HG02763 (cell line): ENCODE data around the gene DDRGK1.
"Not testable (repeated sequence)": the region's sequence is repeated elsewhere in the genome, so short reads cannot be mapped to it uniquely, and the experiment has no call there.

ENCODE experiments used
- ATAC-seq: cut with Tn5 transposase; IDR thresholded peaks from one replicate; pipeline ENCODE4 v1.9.1; 2021; ENCODE audit warnings: mild to moderate bottlenecking, moderate library complexity; ENCODE audit not compliant: unreplicated experiment

Gene DDRGK1

DNA sequence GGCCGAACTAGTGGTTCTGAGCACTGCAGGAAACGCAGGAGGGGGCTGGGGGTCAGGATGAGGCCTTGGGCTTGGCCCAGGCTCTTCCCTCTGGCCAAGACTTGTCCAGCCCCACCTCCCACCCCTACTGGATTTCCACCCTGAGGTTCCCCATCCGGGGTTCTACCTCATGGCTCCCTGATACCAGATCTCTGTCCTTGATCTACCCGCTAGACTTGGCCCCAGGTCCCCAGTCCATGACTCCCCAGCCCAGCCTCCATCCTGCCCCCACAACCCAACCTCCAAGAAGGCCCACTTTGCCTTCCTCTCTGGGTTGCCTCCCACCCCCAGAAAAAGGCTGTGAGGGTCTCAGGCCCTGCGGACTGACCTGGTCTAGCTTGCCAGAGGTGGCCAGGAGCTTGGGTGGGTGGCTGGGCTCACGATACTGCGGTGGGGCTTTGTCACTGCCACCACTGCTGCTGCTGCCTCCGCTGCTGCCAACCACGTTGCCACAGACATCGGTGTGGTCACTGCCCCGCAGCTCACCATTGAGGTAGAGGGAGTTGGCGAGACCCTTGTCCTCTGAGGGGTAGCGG, 38.1 kb downstream of the DDRGK1 start:
- no peak for ATAC-seq

DNA sequence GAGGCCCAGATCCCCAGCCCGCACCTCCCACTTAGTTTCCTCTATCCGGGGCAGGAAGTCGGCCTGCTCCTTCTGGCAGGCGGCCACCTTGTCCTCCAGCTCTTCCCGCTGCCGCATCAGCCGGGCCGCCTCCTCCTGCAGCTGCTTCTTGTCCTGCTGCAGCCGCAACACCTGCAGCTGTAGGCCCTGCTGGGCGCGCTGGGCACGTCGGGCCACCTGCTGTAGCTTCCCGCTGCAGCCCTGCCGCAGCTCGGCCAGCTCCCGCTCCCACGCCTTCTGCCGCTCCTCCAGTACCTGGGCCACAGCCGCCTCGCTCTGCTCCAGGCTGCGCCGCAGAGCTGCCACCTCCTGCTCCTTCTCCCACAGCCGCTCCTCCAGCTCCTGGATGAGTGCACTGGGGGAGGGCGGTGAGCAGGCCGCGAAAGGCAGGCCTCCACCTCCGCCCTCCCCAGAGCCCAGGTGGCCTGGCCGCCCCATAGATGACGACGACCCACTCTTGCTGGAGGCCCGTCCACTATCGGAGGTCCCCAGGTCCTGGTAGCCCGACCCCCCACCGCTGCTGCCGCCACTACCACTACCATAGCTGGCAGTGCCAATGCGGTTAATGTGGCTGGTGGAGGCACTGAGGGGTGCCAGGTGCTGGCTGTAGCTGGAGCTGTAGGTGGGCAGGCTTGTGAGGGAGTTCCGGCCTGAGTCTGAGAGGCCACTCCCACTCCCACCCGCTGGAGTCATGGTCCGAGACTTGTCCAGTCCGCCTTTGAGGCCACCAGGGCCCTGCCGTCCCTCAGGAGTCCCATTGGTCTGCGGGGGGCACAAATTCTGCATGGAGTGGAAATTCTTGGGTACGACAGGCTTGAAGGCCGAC, 38.8 kb downstream of the DDRGK1 start:
- no peak for ATAC-seq

DNA sequence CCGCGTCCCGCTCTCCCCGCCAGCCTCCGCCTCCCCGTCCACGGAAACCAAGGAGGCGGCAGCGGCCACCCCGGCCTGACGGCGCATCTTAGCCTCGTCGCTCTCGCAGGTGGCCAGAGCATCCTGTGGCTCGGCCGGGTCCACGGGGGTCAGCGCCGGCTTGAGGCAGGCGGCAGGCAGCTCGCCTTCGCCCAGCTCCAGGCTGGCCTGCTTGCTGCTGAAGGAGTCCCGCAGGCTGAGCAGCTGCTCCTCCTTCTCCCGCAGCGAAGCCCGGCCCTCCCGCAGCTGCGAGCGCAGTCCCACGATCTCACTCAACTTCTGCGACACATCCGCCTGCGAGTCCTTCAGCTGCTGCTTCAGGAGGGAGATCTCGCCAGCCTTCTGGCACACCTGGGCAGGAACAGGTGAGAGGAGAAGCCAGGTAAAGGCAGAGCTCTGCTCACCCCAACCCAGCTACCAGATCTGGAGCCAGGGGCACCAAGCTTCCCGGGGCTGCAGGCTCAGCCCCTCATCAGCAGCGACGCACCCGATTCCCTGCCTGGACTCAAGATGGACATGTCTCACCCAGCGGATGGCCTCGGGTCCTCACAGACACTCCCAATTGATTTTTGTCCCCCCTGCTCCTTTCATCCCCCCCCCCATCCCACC, 39.6 kb downstream of the DDRGK1 start:
- ATAC-seq = no peak

DNA sequence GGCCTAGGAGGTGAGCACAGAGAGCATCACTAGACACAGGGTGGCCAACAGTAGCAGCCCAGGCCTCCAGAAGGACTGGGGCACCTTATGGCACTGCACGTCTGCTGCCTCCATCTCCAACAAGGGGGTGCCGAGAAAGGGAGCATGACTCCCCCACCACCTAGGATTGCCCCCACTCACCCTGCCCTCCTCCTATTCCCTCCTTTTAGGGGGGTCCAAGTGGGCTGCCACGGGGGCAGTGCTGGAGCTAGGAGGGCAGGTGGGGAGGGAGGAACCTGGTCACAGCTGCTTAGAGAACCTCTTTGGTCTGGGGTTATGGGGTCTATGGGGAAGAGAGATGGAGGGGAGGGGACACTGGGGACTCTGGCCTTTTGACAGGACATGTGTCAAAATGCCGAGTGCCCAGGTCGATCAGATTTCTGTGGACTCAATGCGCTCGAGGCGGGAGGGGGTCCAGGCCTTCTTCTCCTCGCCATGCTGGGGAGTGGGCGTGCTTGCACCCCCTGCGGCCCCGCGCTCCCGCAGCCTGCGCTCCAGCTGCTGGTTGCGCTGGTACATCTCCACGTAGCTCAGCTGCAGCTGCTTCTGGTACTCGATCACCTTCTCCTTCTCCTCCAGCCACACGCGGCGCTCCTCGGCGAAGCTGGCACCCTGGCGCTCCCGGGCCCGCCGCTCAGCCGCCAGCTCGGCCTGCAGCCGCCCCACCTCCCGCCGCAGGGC, 40.3 kb downstream of the DDRGK1 start:
- ATAC-seq = no peak

DNA sequence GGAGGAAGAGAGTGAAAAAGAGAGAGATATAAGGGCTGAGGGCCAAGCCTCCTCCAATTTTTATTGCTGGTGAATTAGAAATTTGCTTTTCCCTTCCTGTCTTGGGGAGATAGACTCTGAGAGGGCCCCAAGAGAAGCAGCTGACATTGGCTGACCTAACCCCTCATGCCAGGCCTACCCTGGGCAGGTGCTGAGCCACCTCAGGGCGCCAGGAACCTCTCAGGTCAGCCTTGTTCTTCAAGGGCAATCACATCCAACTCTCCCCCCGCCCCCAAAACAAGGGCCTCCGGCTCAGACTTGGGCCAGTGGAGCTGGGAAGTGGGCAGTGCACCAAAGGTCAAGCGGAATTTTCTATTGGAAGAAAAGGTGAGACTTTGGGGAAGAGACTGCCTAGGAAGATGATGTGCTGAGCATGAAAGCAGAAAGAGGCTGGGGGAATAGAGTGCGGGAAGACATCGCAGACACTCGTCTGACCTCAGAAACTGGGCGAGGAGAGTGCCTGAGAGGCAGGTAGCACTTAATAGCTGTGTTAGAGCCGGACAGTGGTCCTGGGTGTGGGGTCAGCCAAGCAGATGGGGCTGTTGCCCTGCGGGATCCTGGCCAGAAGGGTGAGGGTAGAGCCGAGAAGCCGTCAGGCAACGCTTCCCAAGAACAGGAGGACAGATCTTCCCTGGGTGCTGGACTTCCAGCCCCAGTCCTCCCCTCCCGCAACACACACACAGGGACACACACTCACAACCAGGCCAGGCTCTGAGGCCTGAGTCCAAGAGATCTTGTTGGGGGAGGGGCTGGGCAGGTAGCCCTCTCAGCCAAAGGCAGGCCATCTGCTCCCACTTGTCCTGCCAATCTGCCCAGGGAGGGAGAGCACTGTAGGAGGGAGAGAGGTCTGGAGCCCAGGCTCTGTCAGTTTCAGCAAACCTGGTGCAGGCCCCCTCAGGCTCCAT, 41.1 kb downstream of the DDRGK1 start:
- ATAC-seq = no peak

DNA sequence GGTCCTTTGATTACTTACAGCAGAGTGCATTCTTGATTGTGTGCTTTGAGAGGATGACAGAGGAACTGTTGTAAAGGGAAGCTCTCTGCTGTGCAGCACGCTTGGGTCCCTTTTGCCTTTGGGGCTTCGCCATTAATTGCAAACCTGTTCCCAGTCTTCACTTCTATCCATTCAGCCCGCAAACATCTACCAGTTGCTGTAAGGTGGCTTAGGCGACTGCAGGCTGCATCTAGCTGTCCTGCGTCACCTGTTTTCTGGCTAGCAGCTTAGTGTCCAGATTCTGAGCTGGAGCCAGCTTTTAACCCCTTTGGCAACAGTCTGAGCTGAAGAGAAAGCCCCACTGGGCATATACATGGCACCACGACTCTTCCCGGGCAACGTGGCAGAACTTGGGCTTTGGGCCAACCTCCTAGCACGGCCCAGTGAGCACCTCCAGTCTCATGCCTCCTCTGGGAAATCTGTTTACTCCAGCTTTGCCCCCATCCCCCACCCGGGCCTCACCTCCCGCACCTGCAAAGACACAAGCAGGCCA, 42.3 kb downstream of the DDRGK1 start:
- no peak for ATAC-seq

DNA sequence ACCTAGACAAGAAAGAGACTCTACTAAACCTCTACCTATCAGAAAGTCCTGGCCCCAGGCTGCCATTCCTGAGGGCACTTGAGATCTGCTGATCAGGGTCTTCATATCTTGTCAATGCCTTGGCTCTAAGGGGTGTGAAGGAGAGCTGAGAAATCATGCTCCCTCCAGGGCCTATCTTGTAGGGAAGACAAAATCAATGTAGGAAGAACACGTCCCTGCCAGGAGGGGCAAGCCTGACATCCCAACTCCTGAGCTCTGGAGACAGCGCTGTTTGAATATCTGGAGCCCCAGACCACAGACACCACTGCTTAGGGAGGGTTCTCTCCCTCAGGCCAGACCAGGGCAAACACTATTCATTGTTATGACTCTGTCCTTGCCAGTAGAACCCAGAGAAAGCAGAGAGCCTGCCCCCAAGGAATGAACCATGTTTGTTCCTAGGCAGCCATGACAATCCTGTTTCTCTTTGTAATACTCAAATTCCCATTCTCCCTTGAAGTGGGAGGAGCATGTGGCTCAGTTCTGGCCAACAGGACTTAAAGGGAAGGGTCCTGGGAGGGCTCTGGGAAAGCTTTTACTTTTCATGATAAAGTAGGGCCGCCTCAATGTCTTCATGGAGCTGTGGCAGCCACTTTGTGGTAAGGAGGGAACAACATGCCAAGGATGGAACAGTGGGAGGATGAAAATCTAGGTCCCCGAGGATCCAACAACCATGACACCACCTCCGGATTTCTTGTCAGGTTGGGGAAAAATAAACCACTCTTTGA, 43.0 kb downstream of the DDRGK1 start:
- ATAC-seq = no peak

DNA sequence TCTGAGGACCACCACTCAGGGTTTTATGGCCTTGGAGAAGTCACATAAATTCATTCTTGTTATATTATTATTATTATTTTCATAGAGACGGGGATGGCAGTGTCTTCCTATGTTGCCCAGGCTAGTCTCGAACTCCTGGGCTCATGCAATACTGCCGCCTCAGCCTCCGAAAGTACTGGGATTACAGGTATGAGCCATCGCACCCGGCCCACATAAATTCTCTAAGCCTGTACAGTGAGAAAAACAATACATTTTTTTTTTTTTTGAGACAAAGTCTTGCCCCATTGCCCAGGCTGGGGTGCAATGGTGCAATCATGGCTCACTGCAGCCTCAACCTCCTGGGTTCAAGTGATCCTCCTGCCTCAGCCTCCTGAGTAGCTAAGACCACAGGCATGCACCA, 44.1 kb downstream of the DDRGK1 start:
- ATAC-seq = no peak

DNA sequence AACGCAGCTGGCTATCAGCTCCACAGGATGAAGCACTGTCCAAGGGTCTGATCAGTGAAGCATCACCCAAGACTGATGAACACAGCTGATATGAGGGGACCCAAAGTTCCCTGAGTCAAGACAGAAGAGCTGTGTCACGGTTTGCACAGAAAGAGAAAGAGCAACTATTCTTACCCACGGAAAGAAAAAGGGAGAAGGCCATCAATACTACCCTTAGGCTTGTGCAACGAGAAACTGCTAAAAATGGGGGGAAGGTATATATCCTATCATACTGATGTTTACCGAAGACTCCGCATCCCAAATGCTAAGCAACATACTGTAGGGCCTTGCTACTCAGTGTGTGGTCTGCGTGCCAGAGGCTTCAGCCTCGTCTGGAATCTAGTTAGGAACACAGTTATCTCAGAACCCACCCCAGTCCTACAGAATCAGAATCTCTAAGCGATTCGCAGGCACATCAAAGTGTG, 45.5 kb downstream of the DDRGK1 start:
- no peak for ATAC-seq

DNA sequence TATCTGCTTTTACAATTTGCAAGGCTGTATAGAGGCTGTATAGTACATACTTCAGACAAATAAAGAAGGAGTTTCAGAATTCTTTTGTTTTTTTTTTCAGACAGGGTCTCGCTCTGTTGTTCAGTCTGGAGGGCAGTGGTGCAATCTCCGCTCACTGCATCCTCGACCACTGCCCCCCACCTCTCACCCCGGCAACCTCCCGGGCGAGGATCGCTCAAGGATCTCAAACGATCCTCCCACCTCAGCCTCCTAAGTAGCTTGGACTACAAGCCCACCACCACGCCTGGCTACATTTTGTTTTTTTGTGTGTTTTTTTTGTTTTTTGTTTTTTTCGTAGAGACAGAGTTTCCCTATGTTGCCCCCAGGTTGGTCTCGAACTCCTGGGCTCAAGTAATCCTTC, 46.7 kb downstream of the DDRGK1 start:
- ATAC-seq = no peak

DNA sequence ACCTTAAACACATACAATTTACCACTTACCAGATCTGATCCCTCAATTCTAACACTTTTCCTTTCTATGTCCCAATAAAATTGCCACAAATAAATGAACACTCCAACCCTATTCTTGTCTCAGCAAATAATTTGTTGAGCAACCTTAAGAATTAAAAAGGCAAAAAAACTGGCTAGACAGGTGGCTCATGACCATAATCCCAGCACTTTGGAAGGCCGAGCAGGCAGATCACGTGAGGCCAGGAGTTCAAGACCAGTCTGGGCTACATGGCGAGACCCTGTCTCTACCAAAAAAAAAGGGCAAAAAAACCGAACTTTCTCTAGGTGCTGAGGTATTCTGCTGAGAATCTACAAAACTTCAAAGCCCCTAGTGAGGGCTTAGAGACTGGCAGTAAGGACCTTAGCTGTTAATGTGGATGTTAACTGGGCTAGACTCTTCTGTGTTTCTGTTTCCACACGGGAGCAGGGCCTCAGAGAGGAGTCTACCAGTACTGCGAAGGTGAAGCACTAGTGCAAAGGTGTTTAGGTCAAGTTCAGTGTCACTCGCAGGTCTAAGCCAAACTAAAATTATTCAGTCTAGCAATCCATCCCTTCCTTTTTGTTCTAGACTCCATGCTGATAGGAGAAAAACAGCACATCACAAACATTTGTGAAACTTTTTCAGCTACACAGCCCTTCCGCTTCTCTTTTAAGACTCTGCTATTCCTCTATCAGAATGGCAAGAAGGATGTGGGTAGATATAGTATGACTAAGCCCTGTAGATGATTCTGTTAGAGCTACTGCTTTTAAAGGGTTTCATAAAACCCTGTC, 47.5 kb downstream of the DDRGK1 start:
- no peak for ATAC-seq

DNA sequence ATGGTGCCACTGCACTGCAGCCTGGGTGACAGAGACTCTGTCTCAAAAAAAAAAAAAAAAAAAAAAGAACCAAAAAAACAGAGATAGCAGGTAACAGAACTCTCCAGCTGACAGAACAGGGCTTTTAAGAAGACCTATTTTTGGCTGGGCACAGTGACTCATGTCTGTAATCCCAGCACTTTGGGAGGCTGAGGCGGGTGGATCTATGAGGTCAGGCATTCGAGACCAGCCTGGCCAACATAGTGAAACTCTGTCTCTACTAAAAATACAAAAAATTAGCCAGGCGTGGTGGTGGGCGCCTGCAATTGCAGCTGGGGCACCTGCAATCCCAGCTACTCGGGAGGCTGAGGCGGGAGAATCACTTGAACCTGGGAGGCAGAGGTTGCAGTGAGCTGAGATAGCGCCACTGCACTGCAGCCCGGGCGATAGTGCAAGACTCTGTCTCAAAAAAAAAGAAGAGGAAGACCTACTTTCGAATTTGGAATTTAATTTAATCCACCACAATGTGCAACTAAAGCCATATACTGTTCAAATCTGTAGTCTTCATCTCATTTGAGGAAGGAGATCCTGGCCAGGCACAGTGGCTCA, 52.3 kb downstream of the DDRGK1 start:
- ATAC-seq = not testable (repeated sequence)

DNA sequence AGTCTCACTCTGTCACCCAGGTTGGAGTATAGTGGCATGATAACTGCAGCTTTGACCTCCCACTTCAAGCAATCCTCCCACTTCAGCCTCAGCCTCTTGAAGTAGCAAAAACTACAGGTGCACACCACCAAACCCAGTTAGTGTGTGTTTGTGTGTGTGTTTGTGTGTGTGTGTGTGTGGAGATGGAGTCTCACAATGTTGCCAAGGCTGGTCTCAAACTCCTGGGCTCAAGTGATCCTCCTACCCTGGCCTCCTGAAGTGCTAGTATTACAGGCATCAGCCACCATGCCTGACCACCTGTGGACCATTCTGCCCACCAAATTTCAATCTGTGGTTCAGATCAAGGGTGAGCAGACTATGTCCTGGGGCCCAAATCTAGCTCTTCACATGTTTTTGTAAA, 53.6 kb downstream of the DDRGK1 start:
- ATAC-seq = no peak

DNA sequence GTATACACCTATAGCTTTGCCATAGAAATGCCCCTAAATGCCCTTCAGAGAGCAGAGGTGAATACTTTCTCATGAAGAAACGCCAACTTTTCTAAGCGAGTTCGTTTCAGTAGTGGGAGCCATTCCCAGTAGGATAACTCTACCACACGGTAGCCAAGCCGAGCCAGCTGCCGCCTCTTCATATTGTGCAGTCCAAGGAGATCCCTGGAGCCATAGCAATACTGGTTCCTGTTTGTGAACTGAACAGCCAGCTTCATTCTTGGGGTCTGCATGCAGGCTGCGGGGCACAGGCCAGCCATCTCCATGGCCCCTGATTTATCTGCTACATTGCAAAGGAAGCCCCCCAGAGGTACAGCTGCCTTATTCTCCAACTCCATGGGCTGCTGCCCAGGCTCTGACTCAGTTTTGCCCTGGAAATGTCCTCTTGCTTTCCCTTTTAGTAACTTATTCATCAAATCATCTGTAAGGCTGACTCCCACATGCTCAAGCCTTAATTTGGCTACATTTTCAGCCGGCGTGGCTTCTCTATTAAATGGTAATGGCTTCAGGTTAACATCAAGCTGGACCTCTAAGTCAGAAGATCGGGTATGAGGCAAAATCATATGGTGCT, 57.6 kb downstream of the DDRGK1 start:
- no peak for ATAC-seq

DNA sequence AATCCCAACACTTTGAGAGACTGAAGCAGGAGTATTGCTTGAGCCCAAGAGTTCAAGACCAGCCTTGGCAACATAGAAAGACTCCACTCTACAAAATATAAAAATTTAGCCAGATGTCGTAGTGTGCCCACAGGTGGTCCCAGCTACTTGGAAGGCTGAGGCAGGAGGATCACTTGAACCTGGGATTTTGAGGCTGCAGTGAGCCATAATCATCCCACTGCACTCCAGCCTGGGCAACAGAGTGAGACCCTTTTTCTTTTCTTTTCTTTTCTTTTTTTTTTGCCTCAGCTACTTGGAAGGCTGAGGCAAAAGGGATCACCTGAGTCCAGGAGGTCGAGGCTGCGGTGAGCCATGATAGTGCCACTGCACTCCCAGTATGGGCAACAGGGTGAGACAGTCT, 62.7 kb downstream of the DDRGK1 start:
- no peak for ATAC-seq
